Kidney glomerular epithelial cell (primary cell): ENCODE data around the gene AIF1.

ENCODE experiments used
- DNase-seq: peaks from one replicate; lab custom pipeline; 2025; lab: John Stamatoyannopoulos, UW

Gene AIF1

GRCh38 chr6:31620586-31621319 is 5.7 kb downstream of the AIF1 start, which contains the start of gene PRRC2A:
Gene PRRC2A (plus strand): TSS chr6:31620715. CDS start chr6:31622790, 2,075 bp downstream.
- DNase-seq, result no peak

GRCh38 chr6:31621320-31621939 is 6.4 kb downstream of the AIF1 start:
- DNase-seq, result no peak

GRCh38 chr6:31621991-31622390 is 7.0 kb downstream of the AIF1 start:
- no peak for DNase-seq

GRCh38 chr6:31622684-31623091 is 7.7 kb downstream of the AIF1 start:
- no peak for DNase-seq

GRCh38 chr6:31624070-31624469 is 9.0 kb downstream of the AIF1 start:
- no peak for DNase-seq

- DNase-seq, result no peak
These were observed 11.9 kb downstream of the AIF1 start for GRCh38 chr6:31626952-31627351.

- DNase-seq, result no peak
These were observed 12.8 kb downstream of the AIF1 start for GRCh38 chr6:31627690-31628287.

- no peak for DNase-seq
These were observed 14.0 kb downstream of the AIF1 start for GRCh38 chr6:31629014-31629413.

- no peak for DNase-seq
These were observed 15.3 kb downstream of the AIF1 start for GRCh38 chr6:31630177-31630934.

- DNase-seq, result no peak
These were observed 16.2 kb downstream of the AIF1 start for GRCh38 chr6:31631209-31631608.

GRCh38 chr6:31631681-31632278 is 16.7 kb downstream of the AIF1 start:
- DNase-seq, result no peak

GRCh38 chr6:31632279-31632946 is 17.4 kb downstream of the AIF1 start:
- DNase-seq, result no peak

GRCh38 chr6:31633447-31633846 is 18.4 kb downstream of the AIF1 start:
- DNase-seq, result no peak

- no peak for DNase-seq
These were observed 19.1 kb downstream of the AIF1 start for GRCh38 chr6:31634131-31634530.

GRCh38 chr6:31634969-31635575 is 20.0 kb downstream of the AIF1 start:
- DNase-seq, result no peak

- no peak for DNase-seq
These were observed 21.9 kb downstream of the AIF1 start for GRCh38 chr6:31636698-31637596.

GRCh38 chr6:31639043-31639442 is 24.0 kb downstream of the AIF1 start:
- no peak for DNase-seq

GRCh38 chr6:31639449-31639861 is 24.4 kb downstream of the AIF1 start:
- DNase-seq, result no peak

- no peak for DNase-seq
These were observed 25.6 kb downstream of the AIF1 start for GRCh38 chr6:31640612-31641011.

GRCh38 chr6:31641370-31641769 is 26.3 kb downstream of the AIF1 start:
- DNase-seq, result no peak
